CD4-positive, alpha-beta T cell treated with Interleukin-17A for 1 hour (primary cell): ENCODE data around the gene FAM149A.

Experiments
- DNase-seq: peaks from one replicate; pipeline ENCODE4 v3.0.0-alpha.2; 2020

The FAM149A gene

GRCh38 chr4:186204686-186205085, 100.2 kb downstream of the FAM149A start:
- DNase-seq, result no peak

GRCh38 chr4:186205156-186205555, 100.7 kb downstream of the FAM149A start:
- no peak for DNase-seq

GRCh38 chr4:186216465-186217024, 112.0 kb downstream of the FAM149A start:
- no peak for DNase-seq

DNA sequence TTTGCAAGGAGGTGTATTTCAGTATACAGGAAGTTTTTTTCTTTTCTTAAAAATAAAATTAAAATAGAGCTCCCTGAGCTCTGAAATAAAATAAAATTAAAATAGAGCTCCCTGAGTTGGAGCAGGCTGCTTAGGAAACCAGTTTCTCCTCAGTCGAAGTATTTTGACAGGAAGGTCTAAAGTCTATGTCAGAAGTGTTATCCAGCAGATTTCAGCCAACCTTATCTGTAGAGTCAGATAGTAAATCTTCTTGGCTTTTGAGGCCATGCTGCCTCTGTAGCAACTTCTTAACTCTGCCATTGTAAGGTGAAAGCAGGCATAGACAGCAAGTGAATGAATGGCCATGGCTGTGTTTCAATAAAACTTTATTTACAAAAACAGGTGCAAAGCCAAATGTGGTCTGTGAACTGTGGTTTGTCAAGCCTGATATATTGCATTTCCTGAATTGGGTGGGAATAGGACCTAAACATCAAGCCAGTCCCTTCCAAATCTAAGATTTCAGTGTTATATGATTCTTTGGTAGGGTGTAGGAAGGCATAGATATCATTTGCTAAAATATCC, 113.3 kb downstream of the FAM149A start:
- no peak for DNase-seq

- no peak for DNase-seq
Measured at GRCh38 chr4:186221624-186222023, 117.1 kb downstream of the FAM149A start.
